HG03045 (cell line): ENCODE data around the gene CCDC91.
"Not testable (repeated sequence)": the region's sequence is repeated elsewhere in the genome, so short reads cannot be mapped to it uniquely, and the experiment has no call there.

Source experiments
- ATAC-seq: cut with Tn5 transposase; IDR thresholded peaks from one replicate; pipeline ENCODE4 v1.9.1; 2021; ENCODE audit warnings: mild to moderate bottlenecking, moderate library complexity; ENCODE audit not compliant: unreplicated experiment

Gene CCDC91

DNA sequence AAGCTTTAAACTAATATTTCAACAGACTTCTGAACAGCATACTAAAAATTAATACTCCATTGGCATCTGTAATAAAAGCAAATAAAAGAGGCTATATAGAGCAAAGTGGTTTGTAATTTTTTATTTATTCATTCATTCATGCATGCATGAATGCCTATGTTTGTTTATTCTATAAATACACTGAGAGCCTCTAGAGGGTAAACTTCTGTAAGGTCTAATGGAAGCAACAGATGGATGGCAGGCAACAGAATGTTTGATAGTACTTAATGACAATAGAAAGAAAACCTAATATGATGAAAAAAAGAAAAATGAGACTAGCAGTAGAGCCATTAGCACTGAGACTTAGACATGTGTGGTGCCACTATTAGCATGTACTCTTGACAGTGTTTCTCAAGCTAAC, 253.1 kb downstream of the CCDC91 start:
- ATAC-seq = no peak

DNA sequence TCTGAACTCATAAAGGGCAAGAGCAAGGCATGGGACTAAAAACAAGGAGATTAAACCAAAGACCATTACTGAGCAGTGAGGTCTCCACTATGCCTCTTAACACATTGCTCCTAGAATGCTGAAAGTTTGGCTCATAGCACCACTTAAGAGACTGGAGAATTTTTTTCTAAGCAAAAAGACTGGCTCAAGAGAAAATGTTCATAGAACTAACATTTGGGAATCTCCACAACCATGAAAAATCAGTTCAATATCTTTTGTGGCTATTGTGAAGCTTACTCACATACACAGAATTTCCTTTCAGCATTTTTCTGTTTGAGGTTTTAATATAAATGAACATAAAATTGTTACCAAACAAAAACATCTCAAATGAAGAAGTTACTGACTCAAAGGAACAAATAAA, 255.8 kb downstream of the CCDC91 start:
- ATAC-seq = no peak

DNA sequence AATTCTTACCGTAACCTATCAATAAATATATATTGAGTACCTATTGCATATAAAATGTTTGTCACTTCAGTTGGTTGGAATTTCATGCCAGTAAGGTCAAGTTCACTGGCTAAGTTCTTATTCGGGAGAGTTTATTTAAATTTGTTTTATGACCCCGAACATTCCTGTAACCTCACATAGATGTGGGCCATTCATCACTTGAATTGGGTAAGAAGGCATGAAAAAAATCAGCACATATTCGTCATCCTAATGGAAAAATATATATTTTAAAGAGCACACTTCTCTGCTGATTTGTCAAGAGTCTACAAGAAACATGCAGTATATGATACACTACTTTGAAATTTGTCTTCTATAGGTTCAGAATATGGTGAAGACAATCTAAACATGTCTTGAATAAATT, 263.4 kb downstream of the CCDC91 start:
- ATAC-seq = no peak

DNA sequence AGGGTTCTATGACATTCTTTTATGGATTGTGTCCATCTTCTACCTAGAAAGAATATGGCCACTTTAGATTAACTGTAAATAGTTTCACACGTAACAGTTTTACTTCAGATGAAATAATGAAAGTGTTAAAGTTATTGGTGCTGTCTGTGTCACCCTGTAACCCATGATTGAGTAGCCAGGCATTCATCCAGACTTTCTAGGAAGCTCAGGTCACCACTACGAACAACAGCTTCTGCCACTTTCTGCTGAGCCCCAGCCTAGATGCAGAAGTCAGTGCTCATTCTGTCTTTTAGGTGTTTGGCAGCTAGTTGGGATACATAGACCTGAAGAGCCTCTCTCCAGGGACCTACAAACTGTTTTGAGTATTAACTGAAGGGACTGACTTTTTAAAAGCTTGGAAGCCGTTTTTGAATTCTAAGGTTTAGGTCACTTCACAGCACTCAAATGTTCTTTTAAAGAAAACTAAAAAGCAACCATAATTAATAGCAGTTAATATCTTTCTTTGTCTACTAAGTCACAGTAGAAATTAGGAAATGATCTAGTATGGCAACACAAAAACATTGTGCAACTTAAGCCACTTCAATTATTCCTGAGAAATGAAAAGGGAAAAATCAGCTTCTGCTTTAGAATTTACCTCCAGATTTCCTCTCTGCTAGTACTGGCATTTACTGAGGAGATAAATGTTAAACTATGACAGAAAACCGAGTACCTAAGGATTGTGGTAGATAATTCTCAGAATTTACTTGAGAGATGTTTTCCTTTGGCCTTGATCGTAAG, 266.9 kb downstream of the CCDC91 start:
- ATAC-seq = no peak

DNA sequence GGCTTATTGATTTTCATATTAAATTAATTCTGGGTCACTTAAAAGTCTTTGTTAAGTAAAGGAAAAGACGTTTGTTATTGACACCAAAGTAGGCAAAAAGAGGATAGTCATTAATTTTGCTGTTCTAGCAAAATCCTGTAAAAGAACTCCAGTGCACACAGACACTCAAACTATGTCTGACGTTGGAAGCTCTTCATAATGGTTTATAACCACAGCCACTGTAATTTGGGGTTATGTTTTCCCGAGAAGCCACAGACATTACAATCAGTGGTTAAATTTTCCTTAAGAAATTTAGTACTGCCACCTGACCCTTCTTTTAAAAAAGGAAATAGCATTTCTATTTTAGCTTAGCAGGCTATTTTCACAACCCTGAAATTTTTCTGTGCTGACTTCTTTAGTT, 267.5 kb downstream of the CCDC91 start:
- no peak for ATAC-seq

DNA sequence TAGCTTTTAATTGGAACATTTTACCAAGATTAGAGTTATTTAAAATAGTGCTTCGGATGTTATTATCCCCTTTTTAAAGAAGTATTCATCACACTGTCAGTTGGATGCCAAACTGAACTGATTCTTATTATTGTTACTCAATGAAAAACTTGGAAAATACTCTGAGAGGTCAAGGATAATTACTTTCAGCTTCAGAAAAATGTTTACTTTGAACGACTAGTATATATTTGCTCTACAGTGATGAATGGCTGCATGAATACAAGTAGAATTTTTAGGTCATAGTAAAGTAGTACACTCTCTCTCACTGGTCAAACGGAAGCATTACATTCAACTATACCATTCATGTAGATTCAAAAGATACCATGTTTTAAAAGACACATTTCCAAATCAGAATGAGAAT, 269.2 kb downstream of the CCDC91 start:
- ATAC-seq = no peak

DNA sequence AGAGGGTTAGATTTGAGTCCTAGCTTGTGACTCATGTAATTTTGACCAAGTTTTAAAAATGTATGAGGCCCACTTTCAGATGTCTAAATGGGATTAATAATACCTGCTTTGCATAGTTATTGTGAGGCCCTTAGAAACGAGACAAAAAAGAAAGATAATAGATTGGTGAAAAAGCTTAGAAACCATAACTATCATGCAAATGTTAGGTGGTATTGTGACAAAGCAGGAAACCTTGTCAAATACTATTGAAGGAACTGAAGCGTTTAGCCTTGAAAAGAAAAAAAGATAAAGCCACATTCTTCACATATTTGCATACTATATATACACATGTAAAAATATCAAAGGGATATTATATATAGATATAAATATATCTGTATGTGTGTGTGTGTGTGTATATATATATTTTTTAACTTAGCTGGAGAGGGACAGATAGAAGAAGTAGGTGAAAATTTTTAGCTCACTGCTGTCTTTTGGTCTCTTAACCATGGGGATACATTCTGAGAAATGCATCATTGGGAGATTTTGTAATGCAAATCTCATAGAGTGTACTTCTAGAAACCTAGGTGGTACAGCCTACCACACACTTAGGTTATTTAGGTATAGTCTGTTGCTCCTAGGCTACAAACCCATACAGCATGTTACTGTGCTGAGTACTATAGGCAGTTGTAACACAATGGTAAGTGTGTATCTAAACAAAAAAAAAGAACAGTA, 270.3 kb downstream of the CCDC91 start:
- peak; percentile 53 for ATAC-seq

DNA sequence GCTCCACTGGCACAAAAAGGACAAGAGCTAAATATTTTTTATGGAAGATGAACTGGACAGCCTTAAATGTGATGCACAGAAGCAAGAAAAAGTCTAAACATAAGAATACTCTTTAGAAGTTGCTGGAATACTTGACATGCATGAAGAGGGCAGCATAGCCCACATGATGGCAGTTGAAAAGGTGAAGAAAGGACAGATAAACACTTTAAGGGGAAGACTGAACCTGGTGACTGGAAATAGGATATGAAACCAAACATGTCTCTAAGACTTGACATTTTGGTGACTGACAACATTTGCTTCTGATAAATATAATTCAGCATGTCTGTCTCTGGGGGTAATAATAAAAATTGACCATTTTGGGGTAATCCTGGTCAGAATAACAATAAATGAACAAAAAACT, 273.1 kb downstream of the CCDC91 start:
- ATAC-seq = no peak

DNA sequence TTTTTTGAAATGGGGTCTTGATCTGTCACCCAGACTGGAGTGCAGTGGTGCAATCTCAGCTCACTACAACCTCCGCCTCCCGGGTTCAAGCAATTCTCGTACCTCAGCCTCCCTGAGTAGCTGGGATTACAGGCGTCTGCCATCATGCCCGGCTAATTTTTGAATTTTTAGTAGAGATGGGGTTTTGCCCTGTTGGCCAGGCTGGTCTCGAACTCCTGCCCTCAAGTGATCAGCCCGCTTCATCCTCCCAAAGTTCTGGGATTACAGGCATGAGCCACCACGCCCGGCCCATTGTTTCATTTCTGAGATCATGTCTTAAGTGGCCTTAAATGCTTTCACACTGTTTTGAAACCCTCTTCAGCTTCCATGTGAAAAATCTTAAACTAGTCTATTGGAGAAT, 281.5 kb downstream of the CCDC91 start:
- ATAC-seq = not testable (repeated sequence)

DNA sequence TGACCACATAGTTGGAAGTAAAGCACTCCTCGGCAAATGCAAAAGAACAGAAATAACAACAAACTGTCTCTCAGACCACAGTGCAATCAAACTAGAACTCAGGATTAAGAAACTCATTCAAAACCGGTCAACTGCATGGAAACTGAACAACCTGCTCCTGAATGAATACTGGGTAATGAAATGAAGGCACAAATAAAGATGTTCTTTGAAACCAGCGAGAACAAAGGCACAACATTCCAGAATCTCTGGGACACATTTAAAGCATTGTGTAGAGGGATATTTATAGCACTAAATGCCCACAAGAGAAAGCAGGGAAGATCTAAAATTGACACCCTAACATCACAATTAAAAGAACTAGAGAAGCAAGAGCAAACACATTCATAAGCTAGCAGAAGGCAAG, 285.9 kb downstream of the CCDC91 start:
- not testable (repeated sequence) for ATAC-seq

DNA sequence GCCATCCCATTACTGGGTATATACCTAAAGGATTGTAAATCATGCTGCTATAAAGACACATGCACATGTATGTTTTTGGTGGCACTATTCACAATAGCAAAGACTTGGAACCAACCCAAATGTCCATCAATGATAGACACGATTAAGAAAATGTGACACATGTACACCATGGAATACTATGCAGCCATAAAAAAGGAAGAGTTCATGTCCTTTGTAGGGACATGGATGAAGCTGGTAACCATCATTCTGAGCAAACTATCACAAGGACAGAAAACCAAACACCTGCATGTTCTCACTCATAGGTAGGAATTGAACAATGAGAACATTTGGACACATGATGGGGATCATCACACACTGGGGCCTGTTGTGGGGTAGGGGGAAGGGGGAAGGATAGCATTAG, 288.8 kb downstream of the CCDC91 start:
- ATAC-seq = not testable (repeated sequence)

DNA sequence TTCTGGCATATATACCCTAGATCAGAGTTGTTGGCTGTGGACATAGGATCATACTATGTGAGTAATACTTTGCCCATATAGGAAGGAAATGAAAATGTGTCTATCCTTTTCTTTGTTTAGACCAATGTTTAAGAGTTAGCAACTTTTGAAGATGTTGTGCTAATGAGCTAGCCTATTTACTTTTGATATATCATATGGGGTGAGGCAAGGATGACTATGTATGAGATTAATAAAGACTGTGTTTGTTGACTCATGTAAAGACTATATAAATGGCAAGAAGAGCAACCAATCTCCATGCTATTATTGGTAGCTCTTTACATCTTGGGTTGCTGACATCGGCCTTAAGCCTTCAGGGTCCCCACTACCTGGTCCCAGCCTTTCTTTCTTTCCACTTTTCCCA, 289.4 kb downstream of the CCDC91 start:
- ATAC-seq = no peak

DNA sequence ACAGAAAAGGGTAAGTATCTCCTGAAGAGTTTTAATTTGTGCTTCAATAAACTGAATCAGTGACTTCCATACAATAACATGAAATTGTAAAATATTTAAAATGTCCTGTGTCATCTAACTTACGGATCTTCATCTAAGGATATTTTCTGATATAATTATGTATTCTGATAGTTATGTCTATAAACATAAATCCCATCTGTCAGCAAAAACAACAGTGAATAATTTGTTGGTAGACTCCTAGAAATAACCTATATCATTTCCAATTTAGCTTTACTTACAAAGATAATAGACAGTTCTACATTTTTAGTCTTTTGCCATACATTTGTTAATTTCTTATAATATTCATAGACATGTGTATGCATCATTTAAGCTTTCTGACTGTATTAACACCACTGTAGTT, 293.9 kb downstream of the CCDC91 start:
- no peak for ATAC-seq

DNA sequence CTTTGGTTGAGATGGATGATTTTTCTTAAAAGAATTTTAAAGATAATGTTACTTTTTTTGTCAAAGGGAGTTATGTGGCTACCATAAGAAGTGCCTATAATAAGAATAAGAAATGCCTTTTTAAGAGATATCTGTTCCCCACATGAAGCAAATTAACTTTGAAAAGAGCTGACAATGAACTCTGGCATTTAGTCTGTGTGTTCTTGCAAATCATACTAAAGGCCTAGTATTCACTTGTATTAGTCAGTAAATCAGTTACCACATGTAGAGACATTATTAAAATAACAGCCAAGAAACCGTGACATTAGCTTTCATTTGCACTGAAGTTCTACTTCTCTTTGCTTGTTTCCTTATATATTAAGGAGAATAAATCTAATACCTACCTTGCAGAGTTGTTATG, 296.3 kb downstream of the CCDC91 start:
- no peak for ATAC-seq

DNA sequence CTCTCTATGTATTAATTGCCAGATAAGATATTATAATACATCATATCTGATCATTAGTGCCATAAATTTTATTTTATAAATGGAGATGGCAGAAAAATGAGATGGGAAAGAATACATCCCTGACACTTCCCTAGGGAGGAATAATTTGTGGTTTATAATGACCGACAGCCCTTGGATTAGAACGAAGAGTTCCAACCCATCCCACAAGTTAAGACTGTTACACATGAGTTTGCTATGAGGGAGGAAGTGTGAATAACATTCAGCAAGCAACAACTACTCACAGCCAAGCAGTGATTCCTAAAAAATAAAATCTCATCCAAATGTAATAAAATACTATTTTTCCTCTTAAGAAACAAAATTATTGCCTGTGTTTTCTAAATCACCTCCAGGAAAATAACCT, 299.0 kb downstream of the CCDC91 start:
- ATAC-seq = no peak

DNA sequence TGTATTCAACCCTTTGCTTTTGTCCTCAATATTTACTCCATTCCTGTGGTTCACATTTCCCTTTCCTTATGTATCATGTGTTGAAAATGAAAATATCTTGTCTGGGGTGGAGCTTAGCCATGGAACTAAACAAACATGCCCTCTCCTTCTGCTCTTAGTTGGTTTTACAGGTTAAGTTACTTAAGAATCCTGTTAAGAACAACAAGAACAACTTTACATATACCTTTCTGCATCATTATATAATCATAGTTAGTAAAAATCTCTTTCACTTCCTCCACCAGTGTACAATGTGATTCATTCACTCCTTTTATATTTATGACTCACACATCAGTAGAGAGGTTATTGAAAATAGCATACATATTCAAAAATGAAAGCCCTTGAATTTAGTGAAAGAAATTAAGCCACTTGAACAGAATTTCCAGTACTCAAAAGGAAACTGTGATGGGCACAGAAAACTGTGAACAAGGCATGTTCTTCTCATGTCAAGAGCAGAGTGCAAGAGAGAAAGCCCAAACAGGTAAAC, 307.7 kb downstream of the CCDC91 start:
- peak; percentile 79 for ATAC-seq

DNA sequence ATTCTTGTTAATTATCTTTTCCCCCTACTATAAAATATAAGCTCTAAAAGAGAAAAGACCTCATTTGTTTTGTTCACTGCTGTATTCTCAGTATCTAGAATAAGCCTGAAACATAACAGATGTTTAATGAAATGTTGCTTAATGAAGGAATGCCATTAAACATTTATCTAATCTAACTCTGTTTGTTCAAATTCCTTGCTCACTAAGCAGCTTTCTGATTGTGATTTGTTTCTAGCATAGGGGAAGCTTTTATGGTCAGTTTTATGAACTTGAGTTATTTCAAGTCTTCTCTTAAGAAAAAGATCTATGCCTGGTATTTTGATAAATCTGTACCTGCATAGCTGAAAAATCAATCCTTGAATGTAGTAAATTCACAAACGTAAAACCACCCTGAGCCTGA, 308.6 kb downstream of the CCDC91 start:
- no peak for ATAC-seq

DNA sequence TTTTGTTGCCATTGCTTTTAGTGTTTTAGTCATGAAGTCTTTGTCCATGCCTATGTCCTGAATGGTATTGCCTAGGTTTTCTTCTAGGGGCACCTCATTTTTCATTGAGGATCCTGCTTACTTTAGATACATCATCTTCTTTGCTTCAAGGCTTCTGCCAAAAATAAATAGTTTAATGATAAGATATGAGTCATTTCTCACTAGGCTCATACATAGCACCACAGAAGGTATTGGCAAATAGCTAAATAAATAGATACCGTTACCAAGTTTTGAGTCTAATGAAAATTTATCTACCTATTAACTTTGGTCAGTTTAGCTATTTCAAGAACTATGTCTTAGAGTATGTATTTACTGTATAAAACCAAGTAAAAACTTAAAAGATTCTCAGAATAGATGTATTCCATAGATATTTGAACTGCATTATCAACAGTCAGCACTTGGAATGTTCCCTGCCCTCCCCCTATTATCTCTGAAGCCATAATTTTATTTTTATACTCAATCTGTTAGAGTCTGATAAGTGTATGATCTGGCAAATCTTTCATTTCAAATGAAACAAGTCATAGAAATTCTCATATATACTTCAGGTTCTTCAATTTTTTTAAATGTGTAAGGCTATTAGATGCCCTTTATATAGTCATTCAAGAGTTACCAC, 310.2 kb downstream of the CCDC91 start:
- ATAC-seq = no peak

DNA sequence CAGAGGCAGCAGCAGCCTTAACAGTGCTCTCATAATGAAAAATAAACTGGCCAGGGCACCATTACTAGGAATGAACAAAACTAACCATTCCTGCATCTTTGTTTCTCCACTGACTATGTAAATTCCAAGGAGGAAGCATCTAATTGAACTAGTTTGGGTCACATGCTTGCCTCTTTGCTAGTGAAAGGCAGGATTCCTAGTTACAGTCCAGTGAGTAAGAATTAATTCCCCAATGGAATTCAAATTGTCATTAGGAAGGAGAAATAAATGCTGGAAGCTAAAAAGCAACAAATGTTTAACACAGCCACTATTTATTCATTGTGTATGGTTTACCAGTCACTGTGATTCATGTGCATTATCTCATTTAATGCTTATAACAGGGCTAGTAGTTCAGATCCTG, 316.0 kb downstream of the CCDC91 start:
- no peak for ATAC-seq

DNA sequence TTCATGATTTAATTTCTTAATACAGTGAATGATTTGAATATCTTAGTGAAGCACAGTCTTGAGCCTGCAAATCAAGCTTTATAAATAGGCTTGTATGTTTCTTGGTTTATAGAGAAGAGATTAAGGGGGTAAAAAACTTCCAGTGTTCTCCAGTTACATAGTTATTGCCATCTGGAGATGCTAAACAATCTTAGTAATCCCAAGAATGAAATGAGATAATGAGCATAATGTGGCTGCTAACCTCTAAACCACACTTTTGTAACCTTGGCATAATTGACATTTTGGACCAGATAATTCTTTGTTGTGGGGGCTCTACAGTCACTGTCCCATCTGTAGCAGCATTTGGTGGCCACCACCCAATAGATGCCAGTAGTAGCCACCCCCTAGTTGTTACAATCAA, 316.8 kb downstream of the CCDC91 start:
- no peak for ATAC-seq

DNA sequence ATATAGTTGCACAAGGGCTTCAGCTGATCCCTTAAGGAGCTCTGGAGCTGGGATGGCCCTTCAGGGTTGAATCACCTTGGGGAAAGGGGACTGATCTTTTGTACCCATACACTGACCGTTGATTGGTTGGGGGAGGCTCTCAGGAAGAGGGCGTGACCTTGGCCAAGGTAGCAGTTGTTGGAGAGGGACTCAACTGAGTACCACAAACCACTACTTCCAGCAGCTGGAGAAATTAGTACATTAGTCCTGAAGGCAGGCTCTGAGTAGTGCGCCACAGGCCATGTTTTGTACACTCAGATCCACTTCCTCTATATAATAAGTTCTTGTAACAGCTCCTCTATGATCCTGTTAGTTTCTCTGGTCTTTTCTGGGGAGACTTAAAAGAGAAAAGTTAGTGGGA, 317.6 kb downstream of the CCDC91 start:
- no peak for ATAC-seq

DNA sequence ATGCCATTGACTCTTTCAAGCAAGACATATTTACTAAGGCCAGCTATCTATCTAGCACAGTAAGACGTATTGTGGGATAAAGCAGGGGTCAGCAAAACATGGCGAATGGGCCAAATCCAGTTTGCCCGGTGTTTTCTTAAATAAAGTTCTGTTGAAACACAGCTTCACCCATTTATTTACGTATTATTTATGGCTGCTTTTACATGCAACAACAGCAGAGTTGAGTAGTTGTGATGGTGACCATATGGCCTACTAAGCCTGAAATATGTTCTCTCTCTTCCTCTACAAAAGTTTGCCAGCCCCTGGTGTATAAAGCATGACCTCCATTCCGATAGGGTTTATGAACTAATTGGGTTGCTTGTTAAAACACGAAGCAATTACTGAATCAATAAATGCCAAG, 322.1 kb downstream of the CCDC91 start:
- no peak for ATAC-seq
